MG63 (cell line): ENCODE data around the gene MRPL28. TPM values are rescaled to one million over a fixed set of nuclear protein-coding genes. Genes with fewer than 3 reads are reported as not detected.
"Not testable (repeated sequence)": the region's sequence is repeated elsewhere in the genome, so short reads cannot be mapped to it uniquely, and the experiment has no call there.

ENCODE experiments used
- DNase-seq: peaks from one replicate; pipeline ENCODE4 v3.0.0-alpha.2; 2020
- H3K27me3 ChIP-seq: fragments of 250-450 bp; sonication (Bioruptor Pico); 2 replicates; pipeline ENCODE4 v1.5.1; 2020; ENCODE audit warnings: mild to moderate bottlenecking, moderate library complexity
- H3K36me3 ChIP-seq: fragments of 250-450 bp; sonication (Bioruptor Pico); 2 replicates; pipeline ENCODE4 v1.5.1; 2020; ENCODE audit warnings: mild to moderate bottlenecking, moderate library complexity
- H3K4me3 ChIP-seq: fragments of 250-450 bp; sonication (Bioruptor Pico); 2 replicates; pipeline ENCODE4 v1.5.1; 2020; ENCODE audit warnings: mild to moderate bottlenecking, moderate library complexity
- H3K9me3 ChIP-seq: fragments of 250-450 bp; sonication (Bioruptor Pico); 2 replicates; pipeline ENCODE4 v1.5.1; 2020; ENCODE audit warnings: mild to moderate bottlenecking, moderate library complexity
- total RNA-seq: library from RNA; depleted of rRNA; stranded (reverse); fragments of >200 nt; shearing (Covaris generic); gene quantifications from 2 replicates; pipeline ENCODE4 v1.2.3, GENCODE V29; 2014; ENCODE audit warnings: low replicate concordance

MRPL28 gene
- total RNA-seq, 1 experiment from 2014 or later = 192 TPM

GRCh38 chr16:369275-369865 lies 968 bp downstream of the MRPL28 start:
- H3K36me3 ChIP-seq = peaks cover 41% of the 10 kb centered on the region
- H3K9me3 ChIP-seq = no peaks in the 10 kb centered on the region
- peak overlapping the region; percentile 26 for H3K4me3 ChIP-seq
- no peak for DNase-seq
- H3K27me3 ChIP-seq = no peaks in the 10 kb centered on the region

DNA sequence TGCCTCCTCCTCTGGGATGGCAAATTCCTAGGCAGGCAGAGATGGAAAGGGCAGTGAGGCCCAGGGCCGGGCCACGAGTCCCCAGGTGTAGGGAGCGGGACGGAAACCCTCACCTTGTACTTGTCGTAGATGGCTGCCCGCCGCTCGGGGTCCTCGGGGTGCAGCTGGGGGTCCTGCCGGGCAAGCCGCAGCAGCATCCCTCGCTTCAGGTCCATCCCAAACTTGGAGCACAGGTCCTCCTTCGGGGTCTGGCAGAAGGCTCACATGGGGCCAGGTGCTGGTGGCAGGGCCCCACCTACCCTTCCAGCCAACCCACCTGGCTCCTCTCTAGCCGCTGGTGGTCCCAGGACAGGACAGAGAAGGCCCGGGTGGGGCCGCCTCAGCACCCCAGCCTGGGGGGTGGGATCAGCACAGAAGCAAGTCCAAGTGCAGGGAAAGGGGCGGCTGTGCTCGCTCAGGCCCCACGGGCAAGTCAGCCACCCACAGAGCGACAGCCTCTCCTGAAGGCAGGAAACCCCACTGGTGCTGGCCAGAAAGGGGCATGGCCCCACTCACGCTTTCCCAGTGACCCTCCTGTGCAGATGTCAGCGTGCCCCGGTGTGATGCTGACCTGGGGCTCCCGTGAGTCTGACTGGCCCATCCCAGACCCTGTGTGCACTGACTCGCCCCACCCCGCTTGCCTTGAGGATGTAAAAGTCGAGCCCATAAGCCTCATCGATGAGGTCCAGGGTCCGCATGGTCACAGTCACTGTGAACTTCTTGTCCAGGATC lies 1.8 kb downstream of the MRPL28 start:
- no peak for DNase-seq
- peaks cover 35% of the 10 kb centered on the region for H3K36me3 ChIP-seq
- no peaks in the 10 kb centered on the region for H3K27me3 ChIP-seq
- no peak overlapping the region for H3K4me3 ChIP-seq
- no peaks in the 10 kb centered on the region for H3K9me3 ChIP-seq

GRCh38 chr16:367333-367903 lies 2.9 kb downstream of the MRPL28 start:
- H3K27me3 ChIP-seq = no peaks in the 10 kb centered on the region
- H3K4me3 ChIP-seq = no peak overlapping the region
- peaks cover 35% of the 10 kb centered on the region for H3K36me3 ChIP-seq
- no peak for DNase-seq
- H3K9me3 ChIP-seq = no peaks in the 10 kb centered on the region

GRCh38 chr16:366476-366875 lies 3.9 kb downstream of the MRPL28 start:
- no peaks in the 10 kb centered on the region for H3K27me3 ChIP-seq
- peaks cover 35% of the 10 kb centered on the region for H3K36me3 ChIP-seq
- H3K4me3 ChIP-seq = no peak overlapping the region
- no peaks in the 10 kb centered on the region for H3K9me3 ChIP-seq
- no peak for DNase-seq

- DNase-seq = no peak
- H3K27me3 ChIP-seq = no peaks in the 10 kb centered on the region
- no peaks in the 10 kb centered on the region for H3K9me3 ChIP-seq
- H3K36me3 ChIP-seq = peaks cover 32% of the 10 kb centered on the region
- no peak overlapping the region for H3K4me3 ChIP-seq
These were observed 5.5 kb downstream of the MRPL28 start for GRCh38 chr16:364595-365491.

DNA sequence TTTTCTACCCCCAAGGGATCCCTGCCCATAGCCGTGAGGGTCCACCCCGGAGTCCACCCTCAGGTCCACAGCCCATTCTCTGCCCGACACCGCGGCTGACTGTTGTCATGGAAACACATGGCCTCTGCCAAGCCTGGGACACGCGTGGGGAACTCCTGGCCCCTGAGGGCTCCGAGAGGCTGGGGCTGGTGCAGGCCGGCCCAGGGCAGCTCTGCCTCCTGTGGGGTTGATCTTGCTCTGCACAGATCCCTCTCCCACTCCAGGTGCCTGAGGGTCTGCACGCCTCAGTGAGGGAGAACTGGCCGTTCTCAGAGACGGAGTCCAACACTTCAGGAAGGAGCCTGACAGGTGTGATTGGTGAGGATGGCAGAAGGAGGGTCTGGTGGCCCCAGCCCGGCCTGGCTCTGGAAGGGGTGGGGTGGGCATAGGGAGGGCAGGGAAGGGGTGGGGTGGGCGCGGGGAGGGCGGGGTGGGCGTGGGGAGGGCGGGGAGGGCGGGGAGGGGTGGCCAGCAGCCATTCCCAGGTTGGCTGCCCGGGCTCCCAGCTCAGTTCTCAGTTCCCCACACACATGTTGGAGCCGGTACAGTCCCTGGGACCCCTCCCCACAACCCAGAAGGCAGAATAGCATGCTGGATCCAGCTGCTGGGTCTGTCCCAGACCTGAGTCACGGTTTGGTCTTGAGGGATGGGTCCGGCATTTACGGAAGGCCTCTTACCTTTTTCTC lies 6.4 kb downstream of the MRPL28 start:
- Histone ChIP-seq H3K27me3 (no peaks in the 10 kb centered on the region), H3K36me3 (peaks cover 24% of the 10 kb centered on the region), H3K4me3 (no peak overlapping the region), H3K9me3 (no peaks in the 10 kb centered on the region)
- no peak for DNase-seq

GRCh38 chr16:363110-363765 lies 7.1 kb downstream of the MRPL28 start:
- Histone ChIP-seq H3K36me3 (peaks cover 17% of the 10 kb centered on the region), H3K9me3 (no peaks in the 10 kb centered on the region), H3K4me3 (no peak overlapping the region), H3K27me3 (no peaks in the 10 kb centered on the region)
- no peak for DNase-seq

DNA sequence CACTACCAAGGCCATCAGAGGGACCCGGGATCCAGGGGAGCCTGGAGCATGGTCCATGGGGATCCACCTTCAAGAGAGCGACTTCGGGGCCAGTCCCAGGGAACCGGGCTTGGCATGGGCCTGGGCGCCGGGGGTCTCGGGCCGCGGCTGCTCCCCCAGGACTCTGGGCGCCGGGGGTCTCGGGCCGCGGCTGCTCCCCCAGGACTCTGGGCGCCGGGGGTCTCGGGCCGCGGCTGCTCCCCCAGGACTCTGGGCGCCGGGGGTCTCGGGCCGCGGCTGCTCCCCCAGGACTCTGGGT lies 7.7 kb downstream of the MRPL28 start:
- H3K9me3 ChIP-seq, DNase-seq, H3K27me3 ChIP-seq, H3K4me3 ChIP-seq: not testable (repeated sequence)
- H3K36me3 ChIP-seq = peaks cover 13% of the 10 kb centered on the region

GRCh38 chr16:361872-362701 lies 8.3 kb downstream of the MRPL28 start:
- Histone ChIP-seq H3K4me3 (no peak overlapping the region), H3K36me3 (peaks cover 7% of the 10 kb centered on the region), H3K9me3 (no peaks in the 10 kb centered on the region), H3K27me3 (no peaks in the 10 kb centered on the region)
- peak; percentile 55 for DNase-seq

- no peak for DNase-seq
- H3K27me3 ChIP-seq = no peaks in the 10 kb centered on the region
- no peaks in the 10 kb centered on the region for H3K9me3 ChIP-seq
These were observed 8.9 kb downstream of the MRPL28 start for GRCh38 chr16:361341-361871.

DNA sequence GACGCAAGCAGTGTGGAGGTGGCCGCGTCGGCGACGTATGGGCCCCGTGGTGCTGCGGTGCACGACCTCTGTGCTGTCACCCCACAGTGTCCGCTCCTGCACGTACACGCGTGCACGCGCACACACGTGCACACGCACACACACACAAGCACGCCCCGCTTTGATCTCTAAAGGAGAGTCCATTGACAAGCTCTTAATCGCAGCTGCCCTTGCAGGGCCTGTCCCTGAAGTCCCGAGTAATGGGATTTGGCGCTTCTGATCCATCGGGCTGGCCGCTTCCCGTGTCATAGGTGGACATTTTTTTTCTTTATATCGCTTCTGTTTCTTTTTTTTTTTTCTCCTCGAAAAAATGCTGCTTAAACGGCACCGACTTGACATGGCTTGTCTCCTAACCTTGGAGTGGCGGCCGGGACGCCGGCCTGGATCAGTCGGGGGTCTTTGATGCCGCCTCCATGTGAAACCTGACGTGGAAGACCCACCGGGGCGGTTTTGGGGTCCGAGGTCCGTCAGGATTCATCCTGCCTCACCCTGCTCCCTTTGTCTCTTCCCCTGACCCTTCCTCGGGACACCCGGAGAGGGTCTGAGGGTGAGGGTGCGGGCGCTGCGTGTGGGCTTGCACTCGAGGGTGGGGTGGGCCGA lies 9.5 kb downstream of the MRPL28 start:
- H3K4me3 ChIP-seq = no peak overlapping the region
- no peak for DNase-seq

More at GRCh38 chr16:361341-361871, 8.9 kb downstream of the MRPL28 start:
- peaks cover under 1% of the 10 kb centered on the region for H3K36me3 ChIP-seq
- H3K4me3 ChIP-seq = no peak overlapping the region

GRCh38 chr16:359871-360697 lies 10.3 kb downstream of the MRPL28 start:
- Histone ChIP-seq H3K27me3 (no peaks in the 10 kb centered on the region), H3K4me3 (no peak overlapping the region), H3K9me3 (no peaks in the 10 kb centered on the region), H3K36me3 (no peaks in the 10 kb centered on the region)
- DNase-seq = no peak

More for the DNA sequence above, 9.5 kb downstream of the MRPL28 start:
- H3K36me3 ChIP-seq = no peaks in the 10 kb centered on the region
- H3K27me3 ChIP-seq = no peaks in the 10 kb centered on the region
- no peaks in the 10 kb centered on the region for H3K9me3 ChIP-seq

DNA sequence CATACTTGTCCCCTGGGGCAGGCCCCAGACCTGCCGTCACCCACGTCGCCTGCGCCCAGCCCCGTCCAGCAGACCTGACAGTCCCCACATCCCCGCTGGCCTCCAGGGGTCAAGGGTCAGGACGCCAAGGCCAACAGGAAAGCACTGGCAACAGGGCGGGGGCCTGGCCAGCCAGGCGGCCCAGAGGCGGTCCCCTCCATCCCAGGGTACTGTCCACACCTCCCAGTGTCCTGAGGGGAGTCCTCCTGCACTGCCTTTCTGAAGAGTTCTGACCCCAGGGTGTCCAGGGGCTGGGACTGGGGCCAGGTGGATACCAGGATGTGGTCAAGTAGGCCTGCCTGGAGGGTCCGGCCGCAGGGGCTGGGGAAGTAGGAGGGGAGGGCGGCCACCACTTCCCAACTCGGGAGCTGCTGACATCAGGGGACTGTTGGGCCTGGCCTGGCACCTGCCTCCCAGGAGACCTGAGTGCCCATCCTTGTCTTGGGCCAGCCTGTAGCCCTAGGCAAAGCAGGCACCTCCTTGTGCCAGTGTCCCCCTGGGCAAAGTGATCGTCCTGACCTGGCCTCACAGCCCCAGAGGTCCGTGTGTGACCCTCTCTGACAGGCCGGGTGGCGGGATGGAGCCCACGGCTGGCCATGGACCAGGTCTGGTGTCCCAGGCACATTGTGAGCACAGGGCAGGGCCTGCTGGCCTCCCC lies 11.1 kb downstream of the MRPL28 start:
- H3K27me3 ChIP-seq = no peaks in the 10 kb centered on the region
- no peaks in the 10 kb centered on the region for H3K9me3 ChIP-seq
- DNase-seq = no peak
- no peak overlapping the region for H3K4me3 ChIP-seq
- no peaks in the 10 kb centered on the region for H3K36me3 ChIP-seq
